Panc1 (cell line): ENCODE results near the gene ZDHHC18. TPM values are rescaled to one million over a fixed set of nuclear protein-coding genes. Genes with fewer than 3 reads are reported as not detected.
"Not testable (repeated sequence)": the region's sequence is repeated elsewhere in the genome, so short reads cannot be mapped to it uniquely, and the experiment has no call there.

Experiments used
- ATAC-seq: fragments of 200-7000 bp; cut with Tn5 transposase; 2 replicates; pipeline ENCODE4 v1.9.1; 2020; ENCODE audit warnings: mild to moderate bottlenecking, moderate library complexity
- BruUV-seq: library from RNA; stranded (reverse); fragments of 400-500 nt; replicated peaks from 2 replicates; lab custom pipeline; 2021; lab: Mats Ljungman, UMichigan
- CTCF ChIA-PET: fragments of 300-600 bp; sonication (Branson Sonifier 250); formaldehyde crosslinking; loops from one replicate; lab custom pipeline; 2022; ENCODE audit warnings: antibody characterized with exemption; lab: Charles Lee
- POLR2A ChIA-PET: fragments of 300-600 bp; sonication (Branson Sonifier 250); formaldehyde crosslinking; loops from one replicate; lab custom pipeline; 2022; ENCODE audit warnings: antibody characterized with exemption; lab: Charles Lee
- DNase-seq: peaks from one replicate; pipeline ENCODE4 v3.0.0-alpha.2; 2010; ENCODE audit warnings: low read depth, low spot score
- H3K27ac ChIP-seq: 2 replicates; pipeline ENCODE4 v1.5.1; 2011; ENCODE audit warnings: mild to moderate bottlenecking, low read length, inconsistent platforms
- H3K27me3 ChIP-seq: fragments of 200-500 bp; sonication (Bioruptor generic); 2 replicates; pipeline ENCODE4 v1.6.0; 2014; ENCODE audit warnings: low read length, inconsistent platforms; ENCODE audit not compliant: control insufficient read depth, insufficient read depth
- H3K36me3 ChIP-seq: fragments of 200-500 bp; sonication (Bioruptor generic); 2 replicates; pipeline ENCODE4 v1.5.1; 2014; ENCODE audit warnings: inconsistent platforms, mild to moderate bottlenecking, low read length, moderate library complexity; ENCODE audit not compliant: control insufficient read depth, insufficient read depth
- H3K4me1 ChIP-seq: 2 replicates; pipeline ENCODE4 v1.5.1; 2011; ENCODE audit warnings: inconsistent platforms, mild to moderate bottlenecking, low read length, moderate library complexity; ENCODE audit not compliant: control insufficient read depth, insufficient read depth
- H3K4me3 ChIP-seq, 2 experiments: 2 replicates each; pipeline ENCODE4 v1.5.1; 2011 to 2012; ENCODE audit warnings: low read depth in 2 of 2, low read length in 2 of 2, mild to moderate bottlenecking in 2 of 2, inconsistent platforms in 1 of 2, moderate library complexity in 1 of 2
- H3K9me3 ChIP-seq: fragments of 200-500 bp; sonication (Bioruptor generic); 2 replicates; pipeline ENCODE4 v1.5.1; 2014; ENCODE audit warnings: low read depth, mild to moderate bottlenecking, inconsistent platforms, low read length, moderate library complexity; ENCODE audit not compliant: control insufficient read depth, insufficient read depth
- CTCF ChIP-seq: fragments of 450-650 bp; IDR thresholded peaks from 2 replicates; pipeline ENCODE4 v1.5.1; 2017; ENCODE audit warnings: mild to moderate bottlenecking
- POLR2AphosphoS5 ChIP-seq: IDR thresholded peaks from 2 replicates; pipeline ENCODE4 v1.6.1; 2012; ENCODE audit warnings: mild to moderate bottlenecking, low read depth, low read length, moderate library complexity
- REST ChIP-seq, 2 experiments: IDR thresholded peaks; 2 replicates each; pipeline ENCODE4 v1.6.1; 2011 to 2012; ENCODE audit warnings: low read depth in 2 of 2, control low read depth in 1 of 2, low read length in 1 of 2, mild to moderate bottlenecking in 1 of 2, moderate library complexity in 1 of 2; ENCODE audit not compliant: insufficient read depth in 1 of 2
- SIN3A ChIP-seq: IDR thresholded peaks from 2 replicates; pipeline ENCODE4 v1.6.1; 2012; ENCODE audit warnings: low read depth, mild to moderate bottlenecking, low read length, moderate library complexity, borderline replicate concordance; ENCODE audit not compliant: insufficient read depth
- TCF7L2 ChIP-seq: IDR thresholded peaks from 2 replicates; pipeline ENCODE4 v1.6.1; 2011; ENCODE audit warnings: mild to moderate bottlenecking, low read depth, low read length, inconsistent platforms
- in situ Hi-C: cut with HindIII; loops from 2 replicates; pipeline ENCODE4 v1.10.0; 2016; ENCODE audit warnings: low sequenced_read_pairs, low pct_unique_long_range_greater_than_20kb
- intact Hi-C: fragments of 100-400 bp; cut with micrococcal nuclease; formaldehyde crosslinking; loops from one replicate; pipeline ENCODE4 v1.10.0; 2022; ENCODE audit not compliant: unreplicated experiment
- total RNA-seq: library from RNA; stranded (reverse); gene quantifications from one replicate; pipeline ENCODE4 v1.2.1, GENCODE V29; 2021; ENCODE audit not compliant: unreplicated experiment

ZDHHC18 gene
- total RNA-seq, 1 experiment from 2014 or later, result 45.4 TPM

- Histone ChIP-seq H3K4me1 (no peaks in the 10 kb centered on the region), H3K9me3 (no peaks in the 10 kb centered on the region), H3K27ac (no peak overlapping the region), H3K36me3 (peaks cover 15% of the 10 kb centered on the region; the same call in 1 of the 2 replicates), H3K4me3 (no peak overlapping the region), H3K27me3 (no peaks in the 10 kb centered on the region)
- BruUV-seq, result no TSS peak
- intact Hi-C loops (loop anchor here (5.0 kb wide), 1 partner anchor 277 kb away; no protein-coding TSS in a partner anchor), in situ Hi-C loops (no loop called here)
- ChIA-PET CTCF (no interaction called here), POLR2A (no interaction called here)
- DNase-seq (no peak), ATAC-seq (no peak)
- no peak for TF ChIP-seq CTCF
- TF ChIP-seq TCF7L2, result no peak
- no peak for TF ChIP-seq REST (IDR thresholded peaks at IDR 0.05; ENCODE audit: insufficient read depth in 1 of 2, low read depth in 2 of 2, low read length in 1 of 2)
- no peak for TF ChIP-seq POLR2AphosphoS5
- TF ChIP-seq SIN3A, result no peak
These were observed 53.3 kb downstream of the ZDHHC18 start for GRCh38 chr1:26879793-26880192.

- CTCF ChIA-PET, result interaction anchor here (0.6 kb wide), 2 partner anchors 20 to 381 kb away, joined by 3 to 4 read pairs; no protein-coding TSS in a partner anchor
- H3K9me3 ChIP-seq, H3K4me3 ChIP-seq, intact Hi-C loops, in situ Hi-C loops, H3K27me3 ChIP-seq, DNase-seq, BruUV-seq, H3K27ac ChIP-seq, H3K4me1 ChIP-seq: not testable (repeated sequence)
- H3K36me3 ChIP-seq, result peaks cover 17% of the 10 kb centered on the region; the same call in 1 of the 2 replicates
- POLR2A ChIA-PET, result interaction anchor here (0.6 to 2.0 kb wide), 4 partner anchors 19 to 217 kb away, joined by 3 to 7 read pairs (median 4); partner anchors contain the start of gene GPATCH3
- ATAC-seq, result peak; percentile 72
These were observed 55.1 kb downstream of the ZDHHC18 start for GRCh38 chr1:26881611-26882010.

- no peak for ATAC-seq
- TSS peak; percentile 48 for BruUV-seq
- H3K36me3 ChIP-seq, result peaks cover 18% of the 10 kb centered on the region; the same call in 1 of the 2 replicates
- TF ChIP-seq SIN3A (no peak), CTCF (no peak), TCF7L2 (no peak), REST (IDR thresholded peaks at IDR 0.05; ENCODE audit: insufficient read depth in 1 of 2, low read depth in 2 of 2, low read length in 1 of 2) (no peak)
- H3K4me1 ChIP-seq, result no peaks in the 10 kb centered on the region
- H3K9me3 ChIP-seq, result no peaks in the 10 kb centered on the region
- no peak overlapping the region for H3K4me3 ChIP-seq
- DNase-seq, result no peak
- no peaks in the 10 kb centered on the region for H3K27me3 ChIP-seq
- H3K27ac ChIP-seq, result no peak overlapping the region
- intact Hi-C loops (no loop called here), in situ Hi-C loops (no loop called here)
- CTCF ChIA-PET, result no interaction called here
- POLR2A ChIA-PET, result interaction anchor here (0.5 to 2.0 kb wide), 4 partner anchors 12 to 38 kb away, joined by 3 to 7 read pairs (median 4); partner anchors contain the start of gene GPATCH3
These were observed 56.4 kb downstream of the ZDHHC18 start for GRCh38 chr1:26882696-26883463.
